ENCODE results near the gene MAVS.
"Not testable (repeated sequence)": the region's sequence is repeated elsewhere in the genome, so short reads cannot be mapped to it uniquely, and the experiment has no call there.

GRCh38 chr20:3829891-3830290, 16.7 kb upstream of the MAVS start:
- TF ChIP-seq CTCF, POLR2A (IDR thresholded peaks at IDR 0.05): not testable (repeated sequence)
